HG02981 (cell line): ENCODE results near the gene LEO1.

Source experiments
- ATAC-seq: cut with Tn5 transposase; IDR thresholded peaks from one replicate; pipeline ENCODE4 v1.9.1; 2021; ENCODE audit warnings: mild to moderate bottlenecking, moderate library complexity; ENCODE audit not compliant: unreplicated experiment

Gene LEO1

GRCh38 chr15:51971375-51972133 is at the start of gene LEO1:
LEO1 (minus strand) TSS chr15:51971778; CDS start chr15:51971745, 33 bp downstream.
- ATAC-seq, result peak; percentile 83

GRCh38 chr15:52021128-52021671 is 49.6 kb upstream of the LEO1 start:
- no peak for ATAC-seq

- no peak for ATAC-seq
Measured at GRCh38 chr15:52020221-52021085, 48.9 kb upstream of the LEO1 start.

- ATAC-seq, result peak; percentile 43
Measured at GRCh38 chr15:52019394-52020220, 48.0 kb upstream of the LEO1 start.

GRCh38 chr15:52018693-52019393 is 47.3 kb upstream of the LEO1 start, which contains the start of gene MAPK6:
MAPK6 (plus strand) TSS chr15:52019219; CDS start chr15:52046461, 27,242 bp downstream.
- ATAC-seq, result peak; percentile 73

- ATAC-seq, result no peak
Measured at GRCh38 chr15:52018244-52018643, 46.7 kb upstream of the LEO1 start.

GRCh38 chr15:52016316-52016715 is 44.7 kb upstream of the LEO1 start:
- no peak for ATAC-seq

- ATAC-seq, result no peak
Measured at GRCh38 chr15:52014616-52015015, 43.0 kb upstream of the LEO1 start.

- ATAC-seq, result peak; percentile 45
Measured at GRCh38 chr15:52013151-52013791, 41.7 kb upstream of the LEO1 start.

- no peak for ATAC-seq
Measured at GRCh38 chr15:52012210-52012609, 40.6 kb upstream of the LEO1 start.

- ATAC-seq, result no peak
Measured at GRCh38 chr15:52011711-52012144, 40.1 kb upstream of the LEO1 start.

- no peak for ATAC-seq
Measured at GRCh38 chr15:52010633-52011595, 39.3 kb upstream of the LEO1 start.

- ATAC-seq, result peak; percentile 28
Measured at GRCh38 chr15:52008698-52009434, 37.3 kb upstream of the LEO1 start.

GRCh38 chr15:52008359-52008697 is 36.8 kb upstream of the LEO1 start:
- no peak for ATAC-seq

- peak; percentile 33 for ATAC-seq
Measured at GRCh38 chr15:52006702-52007340, 35.2 kb upstream of the LEO1 start.

- peak; percentile 62 for ATAC-seq
Measured at GRCh38 chr15:52005748-52006701, 34.4 kb upstream of the LEO1 start.
